SH-SY5Y (cell line): Measurements from ENCODE around the gene ACBD4.

Experiments used
- GATA2 ChIP-seq: IDR thresholded peaks from 2 replicates; pipeline ENCODE4 v1.6.1; 2011; ENCODE audit warnings: mild to moderate bottlenecking, low read depth, low read length
- GATA3 ChIP-seq: IDR thresholded peaks from 2 replicates; pipeline ENCODE4 v1.6.1; 2011; ENCODE audit warnings: low read depth, mild to moderate bottlenecking, low read length, moderate library complexity

DNA sequence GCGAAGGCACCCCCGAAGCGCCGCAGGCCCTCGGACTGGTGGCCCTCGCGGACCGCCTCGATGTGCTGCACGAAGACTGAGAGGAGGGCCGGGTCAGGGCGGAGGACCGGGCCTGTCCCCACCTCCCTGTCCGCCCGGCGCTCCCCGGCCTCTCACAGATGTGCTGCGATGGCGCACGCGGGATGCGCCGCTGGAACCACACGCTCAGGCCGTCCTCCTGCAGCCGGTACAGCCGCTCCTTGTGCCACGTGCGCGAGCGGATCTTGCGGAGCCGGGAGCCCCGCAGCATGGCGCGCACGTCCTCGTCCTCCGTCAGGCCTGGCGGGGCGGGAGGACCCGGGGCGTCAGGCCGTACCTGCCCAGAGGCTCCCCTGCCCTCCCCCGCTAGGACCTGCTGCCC, 14.4 kb upstream of the ACBD4 start:
- TF ChIP-seq GATA2 (no peak), GATA3 (no peak)
